Thyroid gland (tissue), 4 donors: Measurements from ENCODE around the gene TMEM236. TPM values are rescaled to one million over a fixed set of nuclear protein-coding genes. Genes with fewer than 3 reads are reported as not detected.
A peak's percentile ranks its signal among the peaks of the same experiment; 100 is the strongest.

ENCODE experiments used
- DNase-seq, 2 donors: peaks; one replicate each; pipeline ENCODE4 v3.0.0-alpha.2; 2019
- H3K27ac ChIP-seq, 3 donors: fragments of 200-600 bp; sonication (generic); 1 replicate in 2 of 3; 2 replicates in 1 of 3; pipeline ENCODE4 v1.5.1; 2016 to 2019; ENCODE audit warnings: mild to moderate bottlenecking in 1 of 3, moderate library complexity in 1 of 3
- H3K27me3 ChIP-seq: fragments of 200-600 bp; sonication (generic); one replicate; pipeline ENCODE4 v1.5.1; 2019
- H3K36me3 ChIP-seq, 2 donors: fragments of 200-600 bp; sonication (generic); one replicate each; pipeline ENCODE4 v1.5.1; 2016 to 2019
- H3K4me1 ChIP-seq, 2 donors: fragments of 200-600 bp; sonication (generic); one replicate each; pipeline ENCODE4 v1.5.1; 2017 to 2019
- H3K4me3 ChIP-seq, 3 donors: fragments of 200-600 bp; sonication (generic); replicated peaks in 1 of 3; 1 replicate in 2 of 3; 2 replicates in 1 of 3; pipeline ENCODE4 v1.5.1; 2016; ENCODE audit warnings: mild to moderate bottlenecking in 1 of 3
- H3K9me3 ChIP-seq: fragments of 200-600 bp; sonication (generic); one replicate; pipeline ENCODE4 v1.5.1; 2017
- CTCF ChIP-seq, 6 experiments: fragments of 200-600 bp in 3 of 6; fragments of 450-650 bp in 3 of 6; sonication (generic) in 3 of 6; IDR thresholded peaks; one replicate each; pipeline ENCODE4 v1.5.1; 2016 to 2019; ENCODE audit warnings: antibody characterized with exemption in 6 of 6, mild to moderate bottlenecking in 2 of 6, inconsistent platforms in 1 of 6, moderate library complexity in 1 of 6
- POLR2A ChIP-seq, 2 donors: fragments of 450-650 bp; IDR thresholded peaks; one replicate each; pipeline ENCODE4 v1.6.1; 2017; ENCODE audit warnings: antibody characterized with exemption in 2 of 2, mild to moderate bottlenecking in 2 of 2, moderate library complexity in 1 of 2
- WGBS, 2 donors: methylation state at CpG; one replicate each; pipeline ENCODE4 v1.1.5; 2017; 5-methylcytosine and 5-hydroxymethylcytosine counted together
- intact Hi-C: fragments of 100-400 bp; cut with DNase I; formaldehyde crosslinking; loops from one replicate; pipeline ENCODE4 v1.15.1; 2023
- total RNA-seq, 4 donors: library from RNA; depleted of rRNA; stranded (reverse); fragments of >200 nt; gene quantifications; one replicate each; pipeline ENCODE4 v1.2.3, GENCODE V29; 2016

Gene TMEM236
- total RNA-seq, 4 donors from 2014 or later = 0.21 to 1.3 (median 0.48) TPM

GRCh38 chr10:17779784-17780183 is 27.8 kb downstream of the TMEM236 start:
- DNase-seq = peak in 1 of 2 donors; percentile 8
- TF ChIP-seq POLR2A (IDR thresholded peaks at IDR 0.05) (no peak), CTCF (IDR thresholded peaks at IDR 0.05) (no peak)
- no peaks in the 10 kb centered on the region for H3K9me3 ChIP-seq
- intact Hi-C loops = no loop called here
- no peaks in the 10 kb centered on the region for H3K36me3 ChIP-seq
- H3K27ac ChIP-seq = no peak overlapping the region
- no peaks in the 10 kb centered on the region for H3K27me3 ChIP-seq
- no peaks in the 10 kb centered on the region for H3K4me1 ChIP-seq
- 9 to 11% methylated on average over 4 of the region's 4 CpGs for WGBS, 2 donors
- H3K4me3 ChIP-seq = no peak overlapping the region

GRCh38 chr10:17780727-17781126 is 28.7 kb downstream of the TMEM236 start:
- Histone ChIP-seq H3K36me3 (no peaks in the 10 kb centered on the region), H3K27ac (no peak overlapping the region), H3K27me3 (no peaks in the 10 kb centered on the region), H3K4me1 (no peaks in the 10 kb centered on the region), H3K9me3 (no peaks in the 10 kb centered on the region), H3K4me3 (no peak overlapping the region)
- TF ChIP-seq CTCF (IDR thresholded peaks at IDR 0.05) = no peak
- TF ChIP-seq POLR2A (IDR thresholded peaks at IDR 0.05) = no peak
- intact Hi-C loops = no loop called here
- 93 to 95% methylated on average over 4 of the region's 4 CpGs for WGBS, 2 donors
- no peak for DNase-seq

GRCh38 chr10:17781856-17782255 is 29.9 kb downstream of the TMEM236 start:
- no peaks in the 10 kb centered on the region for H3K27me3 ChIP-seq
- DNase-seq = no peak
- no peaks in the 10 kb centered on the region for H3K36me3 ChIP-seq
- H3K4me1 ChIP-seq = no peaks in the 10 kb centered on the region
- TF ChIP-seq CTCF (IDR thresholded peaks at IDR 0.05) = no peak
- TF ChIP-seq POLR2A (IDR thresholded peaks at IDR 0.05) = no peak
- H3K4me3 ChIP-seq = no peak overlapping the region
- 90 to 96% methylated on average over 2 of the region's 2 CpGs for WGBS, 2 donors
- no peak overlapping the region for H3K27ac ChIP-seq
- intact Hi-C loops = no loop called here
- no peaks in the 10 kb centered on the region for H3K9me3 ChIP-seq

GRCh38 chr10:17782921-17783665 is 31.1 kb downstream of the TMEM236 start:
- Histone ChIP-seq H3K27ac (peak overlapping the region in 1 of 3 donors; percentile 8), H3K36me3 (no peaks in the 10 kb centered on the region), H3K27me3 (no peaks in the 10 kb centered on the region), H3K4me3 (no peak overlapping the region), H3K9me3 (no peaks in the 10 kb centered on the region), H3K4me1 (no peaks in the 10 kb centered on the region)
- intact Hi-C loops = no loop called here
- no peak for TF ChIP-seq CTCF (IDR thresholded peaks at IDR 0.05)
- TF ChIP-seq POLR2A (IDR thresholded peaks at IDR 0.05) = no peak
- WGBS, 2 donors = 64 to 79% methylated on average over 16 of the region's 16 CpGs
- DNase-seq = peak in 1 of 2 donors; percentile 3

- no peaks in the 10 kb centered on the region for H3K4me1 ChIP-seq
- H3K27ac ChIP-seq = no peak overlapping the region
- TF ChIP-seq POLR2A (IDR thresholded peaks at IDR 0.05) = no peak
- no peak for TF ChIP-seq CTCF (IDR thresholded peaks at IDR 0.05)
- H3K27me3 ChIP-seq = no peaks in the 10 kb centered on the region
- intact Hi-C loops = no loop called here
- no peaks in the 10 kb centered on the region for H3K9me3 ChIP-seq
- DNase-seq = no peak
- WGBS, 2 donors = 74 to 83% methylated on average over 1 of the region's 1 CpG
- no peaks in the 10 kb centered on the region for H3K36me3 ChIP-seq
- H3K4me3 ChIP-seq = no peak overlapping the region
Measured at GRCh38 chr10:17783751-17784150, 31.8 kb downstream of the TMEM236 start.
